Left kidney (tissue), 2 donors: ENCODE data around the gene TBC1D16. TPM values are rescaled to one million over a fixed set of nuclear protein-coding genes. Genes with fewer than 3 reads are reported as not detected.

Experiments used
- DNase-seq: peaks from one replicate; pipeline ENCODE4 v3.0.0-alpha.2; 2013
- polyA plus RNA-seq: library from polyadenylated mRNA; unstranded; fragments of 120-200 nt; gene quantifications from one replicate; pipeline ENCODE4 v1.2.1, GENCODE V29; 2013; ENCODE audit not compliant: insufficient read length

Gene TBC1D16
- polyA plus RNA-seq, 1 donor = 33.1 TPM

GRCh38 chr17:79939755-79940458 is 95.8 kb downstream of the TBC1D16 start:
- DNase-seq = no peak

DNA sequence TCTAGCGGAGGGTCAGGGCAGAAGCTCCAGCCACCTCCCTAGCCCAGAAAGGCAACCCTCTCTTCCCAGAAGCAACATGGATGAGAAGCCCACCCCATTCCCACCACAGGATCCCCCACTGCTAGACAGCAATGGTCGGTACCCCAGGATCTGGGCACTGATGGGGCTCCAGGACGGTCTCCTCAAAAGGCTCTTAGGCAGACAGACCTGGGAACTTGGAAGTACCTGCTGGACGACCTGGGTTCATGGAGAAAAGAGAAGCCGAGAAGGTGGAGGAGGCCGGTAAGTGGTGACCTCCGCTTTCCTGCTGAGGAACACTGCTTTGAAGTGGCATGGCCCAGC is 96.6 kb downstream of the TBC1D16 start:
- no peak for DNase-seq

GRCh38 chr17:79938336-79939093 is 97.2 kb downstream of the TBC1D16 start:
- no peak for DNase-seq

DNA sequence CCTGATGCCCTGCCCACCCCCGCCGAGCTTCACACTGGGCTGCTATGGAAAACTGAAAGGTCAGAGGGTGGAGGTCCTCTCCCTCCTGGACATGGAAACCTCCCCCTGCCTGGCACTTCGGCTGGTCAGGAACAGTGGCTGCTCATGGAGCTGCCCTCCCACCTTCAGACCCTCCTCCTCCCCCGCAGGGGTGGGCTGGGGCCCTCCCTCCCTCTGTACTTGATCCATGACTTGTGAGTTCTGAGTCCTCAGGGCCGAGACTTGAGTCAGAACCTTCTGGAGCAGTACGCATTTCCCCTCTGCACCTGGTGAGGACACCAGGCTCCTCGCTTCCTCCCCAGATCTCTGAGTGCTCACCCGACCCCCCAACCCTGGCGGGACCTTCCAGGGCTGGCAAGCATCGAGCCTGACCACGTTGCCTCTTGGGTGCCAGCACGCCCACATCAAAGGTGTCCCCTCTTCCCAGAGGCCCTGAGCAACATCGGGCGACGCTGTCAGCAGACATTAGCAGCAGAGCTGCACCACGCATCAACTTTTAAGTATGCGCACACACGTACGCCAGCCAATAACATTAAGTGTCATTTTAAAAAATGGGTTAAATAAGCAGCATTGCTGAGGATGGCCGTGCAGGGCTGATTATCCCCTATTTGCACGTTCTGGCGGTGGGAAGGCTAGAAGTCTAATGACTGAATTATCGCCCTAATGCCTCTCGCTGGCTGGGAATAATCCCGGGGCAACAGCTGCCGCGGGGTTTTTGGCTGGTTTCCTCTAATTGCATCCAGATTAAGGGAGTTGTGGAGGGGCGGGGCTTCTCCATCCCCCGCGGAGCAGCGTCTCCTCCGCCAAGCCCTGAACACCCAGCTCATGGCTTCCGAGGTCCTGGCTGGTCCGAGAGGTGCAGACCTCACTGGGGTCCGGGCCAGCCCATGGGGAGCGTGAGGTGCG is 98.0 kb downstream of the TBC1D16 start:
- DNase-seq = no peak

GRCh38 chr17:79936641-79937381 is 98.9 kb downstream of the TBC1D16 start:
- DNase-seq = no peak

DNA sequence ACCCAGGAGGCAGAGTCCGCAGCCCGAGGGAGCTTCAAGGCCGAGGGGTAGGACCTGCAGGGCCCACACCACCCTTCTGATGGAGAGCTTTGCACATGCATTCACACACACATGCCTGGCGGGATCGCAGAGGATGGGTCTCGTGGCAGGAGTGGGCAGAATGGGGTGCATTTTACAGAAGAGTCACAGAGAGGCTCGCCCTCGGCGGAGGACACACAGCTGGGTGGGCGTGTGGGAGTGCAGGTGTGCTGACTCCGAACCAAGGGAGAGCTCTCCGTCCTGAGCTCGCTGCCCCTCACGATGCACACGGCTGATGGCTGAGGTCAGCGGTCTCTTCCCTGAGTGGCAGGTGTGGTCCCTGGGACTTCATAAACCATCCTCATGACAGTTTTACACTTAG is 99.6 kb downstream of the TBC1D16 start:
- DNase-seq = no peak

GRCh38 chr17:79935197-79935885 is 100.3 kb downstream of the TBC1D16 start:
- no peak for DNase-seq

- no peak for DNase-seq
These were observed 101.1 kb downstream of the TBC1D16 start for GRCh38 chr17:79934653-79934970.

DNA sequence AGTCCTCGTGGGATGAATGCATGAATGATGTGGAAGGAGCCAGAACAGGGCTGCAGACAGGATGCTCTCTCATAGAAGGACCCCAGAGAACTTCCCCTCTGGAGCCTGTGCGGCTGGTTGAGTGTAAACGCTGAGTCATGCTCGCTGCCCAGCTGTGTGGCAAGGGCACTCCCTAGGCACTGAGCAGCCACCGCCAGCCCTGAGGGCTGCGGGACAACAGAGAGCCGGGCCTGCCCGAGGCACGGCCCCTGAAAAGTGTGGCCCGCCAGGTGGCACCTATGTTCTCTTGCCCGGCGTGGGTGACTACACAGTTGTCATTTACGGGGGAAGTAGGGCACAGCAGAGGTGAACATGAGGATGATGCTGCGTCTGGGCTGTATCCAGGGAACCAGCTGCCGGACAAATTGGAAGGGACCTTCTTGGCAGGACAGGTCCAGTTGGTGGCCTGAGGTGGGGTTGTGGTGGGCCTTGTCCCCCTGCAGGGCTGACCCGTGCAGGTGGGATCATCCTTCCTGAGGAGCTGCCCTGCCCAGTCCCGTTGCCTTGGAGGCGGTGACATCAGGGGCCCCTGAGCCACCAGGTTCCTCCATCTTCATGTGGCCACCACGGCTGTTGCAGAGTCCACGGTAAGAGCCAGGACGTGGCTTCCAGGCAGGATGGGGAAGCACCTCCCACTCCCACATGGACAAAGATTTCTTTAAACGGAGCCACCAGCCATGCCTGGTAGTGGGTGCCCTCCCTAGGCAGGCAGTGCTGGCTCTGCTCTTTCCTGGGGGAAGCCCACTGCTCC is 101.6 kb downstream of the TBC1D16 start:
- no peak for DNase-seq

- DNase-seq = no peak
These were observed 103.0 kb downstream of the TBC1D16 start for GRCh38 chr17:79932451-79933306.

- DNase-seq = no peak
These were observed 103.8 kb downstream of the TBC1D16 start for GRCh38 chr17:79931817-79932309.

GRCh38 chr17:79930877-79931816 is 104.5 kb downstream of the TBC1D16 start:
- DNase-seq = no peak

- DNase-seq = no peak
These were observed 105.4 kb downstream of the TBC1D16 start for GRCh38 chr17:79930062-79930876.

GRCh38 chr17:79929257-79930061 is 106.2 kb downstream of the TBC1D16 start:
- DNase-seq = no peak

DNA sequence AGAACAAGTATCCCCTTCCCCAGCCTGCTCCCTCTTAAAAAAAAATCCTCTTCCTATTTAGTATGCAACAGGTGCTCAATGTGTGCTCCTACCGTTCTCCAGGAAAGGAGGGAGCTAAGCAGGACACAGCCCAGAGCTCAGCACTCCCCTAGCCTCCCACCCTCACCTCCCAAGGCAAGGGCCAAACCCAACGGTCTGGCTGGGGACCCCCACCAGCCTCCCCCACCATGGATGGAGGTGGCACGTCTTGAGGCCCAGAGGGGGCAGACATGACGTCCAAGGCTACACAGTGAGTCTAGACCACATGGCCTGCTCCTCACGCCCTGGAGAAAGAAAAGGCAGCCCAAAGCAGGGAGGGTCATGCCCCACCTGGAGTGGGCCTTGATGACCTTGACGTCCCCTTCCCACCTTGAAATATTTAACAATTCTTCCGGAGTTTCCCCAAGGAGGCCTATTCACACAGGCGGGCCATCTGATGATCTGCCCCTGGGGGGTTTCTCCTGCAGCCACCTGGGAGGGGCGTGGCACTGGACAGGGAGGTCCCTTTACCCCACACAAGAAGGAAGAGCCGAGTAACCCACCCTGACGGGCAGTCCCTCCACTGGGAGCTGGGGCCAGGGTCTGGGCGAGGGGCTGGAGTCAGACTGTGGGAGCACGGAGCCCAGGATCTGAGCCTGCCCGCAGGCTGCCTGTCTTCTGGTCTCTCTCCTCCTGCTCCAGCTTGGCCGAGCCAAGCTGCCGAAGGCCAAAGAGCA is 107.0 kb downstream of the TBC1D16 start:
- DNase-seq = no peak
